GM23338 (cell line): ENCODE data around the gene FAM20A.

ENCODE experiments used
- CREB1 ChIP-seq: fragments of 250-450 bp; sonication (Bioruptor Pico); IDR thresholded peaks from 2 replicates; pipeline ENCODE4 v1.5.0; 2020; ENCODE audit warnings: low read depth, mild to moderate bottlenecking, moderate library complexity
- CTCF ChIP-seq, 2 experiments: fragments of 200-600 bp in 1 of 2; sonication (generic) in 1 of 2; conservative IDR thresholded peaks; 2 replicates each; pipeline versions ENCODE4 v1.5.1 to v1.6.1; 2016 to 2017; ENCODE audit warnings: antibody characterized with exemption in 2 of 2, low read depth in 2 of 2, mild to moderate bottlenecking in 2 of 2, moderate library complexity in 1 of 2
- EZH2 ChIP-seq: fragments of 200-600 bp; sonication (generic); IDR thresholded peaks from one replicate; pipeline ENCODE4 v1.8.0; 2017; ENCODE audit warnings: antibody characterized with exemption, mild to moderate bottlenecking, low read depth; ENCODE audit not compliant: unreplicated experiment
- EZH2phosphoT487 ChIP-seq: fragments of 200-600 bp; sonication (generic); IDR thresholded peaks from one replicate; pipeline ENCODE4 v1.8.1; 2018; ENCODE audit warnings: antibody characterized with exemption; ENCODE audit not compliant: unreplicated experiment
- POLR2AphosphoS5 ChIP-seq: IDR thresholded peaks from 2 replicates; pipeline ENCODE4 v1.6.1; 2016; ENCODE audit warnings: antibody characterized with exemption, low read depth
- REST ChIP-seq: IDR thresholded peaks from one replicate; pipeline ENCODE4 v1.6.1; 2018; ENCODE audit warnings: antibody characterized with exemption; ENCODE audit not compliant: unreplicated experiment

GRCh38 chr17:68540981-68541380, 60.2 kb downstream of the FAM20A start:
- TF ChIP-seq POLR2AphosphoS5 (no peak), REST (no peak), CTCF (conservative IDR thresholded peaks at IDR 0.05; ENCODE audit: low read depth in 2 of 2) (no peak), EZH2 (no peak), CREB1 (CRISPR knock-in tag) (no peak), EZH2phosphoT487 (no peak)
